A204.1 (cell line): ENCODE results near the gene NADK.

Experiments
- FAIRE-seq: peaks from 2 replicates; lab custom pipeline; 2012; peaks lifted over from hg19 to GRCh38; lab: Jason Lieb, UNC

Gene NADK, protein sequence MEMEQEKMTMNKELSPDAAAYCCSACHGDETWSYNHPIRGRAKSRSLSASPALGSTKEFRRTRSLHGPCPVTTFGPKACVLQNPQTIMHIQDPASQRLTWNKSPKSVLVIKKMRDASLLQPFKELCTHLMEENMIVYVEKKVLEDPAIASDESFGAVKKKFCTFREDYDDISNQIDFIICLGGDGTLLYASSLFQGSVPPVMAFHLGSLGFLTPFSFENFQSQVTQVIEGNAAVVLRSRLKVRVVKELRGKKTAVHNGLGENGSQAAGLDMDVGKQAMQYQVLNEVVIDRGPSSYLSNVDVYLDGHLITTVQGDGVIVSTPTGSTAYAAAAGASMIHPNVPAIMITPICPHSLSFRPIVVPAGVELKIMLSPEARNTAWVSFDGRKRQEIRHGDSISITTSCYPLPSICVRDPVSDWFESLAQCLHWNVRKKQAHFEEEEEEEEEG

DNA sequence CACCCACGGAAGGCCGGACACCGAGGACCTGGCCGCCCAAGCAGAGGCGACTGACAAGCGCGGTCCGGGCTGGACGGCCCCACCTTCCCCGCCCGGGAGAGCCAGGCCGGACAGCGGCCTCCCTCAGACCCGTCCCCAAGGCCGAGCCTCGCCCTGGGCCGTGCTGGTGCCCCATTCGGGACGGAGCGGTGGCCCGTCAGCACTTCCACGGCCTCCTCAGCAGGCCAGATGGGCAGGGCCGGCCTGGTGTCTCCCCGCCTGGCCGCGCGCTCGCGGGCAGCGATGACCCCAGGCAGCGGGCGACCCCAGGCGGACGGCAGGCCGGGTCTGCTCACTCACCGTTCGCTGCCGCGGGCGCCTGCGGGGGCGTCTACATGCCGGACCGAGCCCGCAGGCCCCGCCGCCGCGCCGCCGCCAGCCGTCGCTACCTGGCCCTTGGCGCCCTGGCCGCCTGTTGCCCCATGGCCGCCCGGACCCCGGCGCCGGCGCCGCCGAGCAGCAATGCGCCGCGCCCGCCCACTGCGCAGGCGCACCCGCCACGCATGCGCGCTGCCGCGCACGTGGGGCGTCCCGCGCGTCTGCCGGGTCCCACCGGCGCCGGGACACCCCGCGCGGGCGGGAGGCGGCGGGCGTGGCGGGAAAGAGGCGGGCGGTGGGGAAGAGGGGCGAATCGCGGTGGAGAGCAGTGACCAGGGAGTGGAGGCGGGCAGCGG, at the start of gene NADK:
Gene NADK (minus strand): TSS at position 521 of the 713 bp plus-strand sequence. CDS start 13,064 bp downstream, outside the sequence.
- FAIRE-seq, result no peak

DNA sequence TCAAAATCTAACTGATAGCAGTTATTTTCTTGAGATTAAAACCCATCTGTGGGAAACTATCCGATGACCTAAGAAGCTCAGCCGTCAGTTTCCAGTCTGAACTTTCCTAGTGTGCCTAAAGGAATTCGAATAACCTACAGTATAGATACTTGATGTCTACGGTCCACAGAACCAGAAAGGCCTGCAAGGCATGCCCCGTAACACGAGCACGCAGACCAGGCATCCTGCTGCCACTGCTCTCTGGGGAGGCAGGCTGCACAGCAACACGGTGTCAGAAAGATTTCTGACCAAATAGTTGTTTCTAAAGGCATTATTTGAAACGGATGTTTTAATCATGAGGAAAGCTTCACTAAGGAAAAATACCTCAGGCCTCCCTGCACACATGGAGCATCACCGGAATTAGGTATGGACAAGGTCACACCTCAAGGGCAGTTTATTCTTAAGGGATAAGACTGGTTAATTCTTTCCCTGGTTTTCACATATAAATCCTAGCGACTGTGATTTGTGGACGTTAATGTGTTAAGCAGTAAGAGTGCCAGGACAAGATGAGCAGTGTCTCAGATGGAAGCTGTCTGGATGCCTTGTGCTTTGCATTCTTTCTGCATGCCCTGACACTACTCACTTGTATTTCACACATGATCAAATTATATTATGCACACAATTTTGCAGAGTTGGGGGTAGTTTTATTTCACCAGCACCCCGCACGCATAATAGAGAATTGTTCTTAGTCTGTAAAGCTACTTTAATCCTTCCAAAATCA, 49.0 kb upstream of the NADK start:
- no peak for FAIRE-seq

DNA sequence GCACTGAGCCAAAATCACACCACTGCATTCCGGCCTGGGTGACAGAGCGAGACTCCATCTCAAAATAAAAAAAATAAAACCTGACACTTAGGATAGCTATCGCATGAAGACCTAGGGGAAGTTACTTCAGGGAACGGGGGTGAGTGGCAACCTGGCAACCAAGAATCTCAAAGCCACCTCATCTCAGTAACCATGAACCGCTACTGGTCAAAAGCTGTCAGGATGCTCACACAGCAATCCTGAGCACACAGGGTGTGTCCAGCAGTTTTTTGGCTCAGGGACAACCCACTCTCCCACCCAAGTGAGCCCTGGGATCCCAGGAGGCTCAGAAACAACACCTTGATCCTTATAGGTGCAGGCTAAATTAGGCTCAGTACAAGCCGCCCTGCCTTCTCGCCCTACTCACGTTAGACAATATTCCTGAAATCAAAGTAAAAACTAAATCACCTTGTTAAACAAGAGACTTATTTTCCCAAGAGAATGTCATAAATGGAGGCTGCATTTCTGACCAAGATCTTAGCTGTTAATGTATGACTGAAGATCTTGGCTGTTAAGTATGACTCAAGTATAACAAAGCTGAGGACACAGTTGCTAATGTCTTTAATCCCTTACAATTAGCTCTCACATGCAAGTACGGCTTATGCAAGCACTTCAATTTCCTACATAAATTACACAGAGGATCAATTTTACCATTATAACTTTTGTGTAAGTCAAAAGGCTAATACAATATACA, 48.3 kb upstream of the NADK start:
- FAIRE-seq, result no peak

DNA sequence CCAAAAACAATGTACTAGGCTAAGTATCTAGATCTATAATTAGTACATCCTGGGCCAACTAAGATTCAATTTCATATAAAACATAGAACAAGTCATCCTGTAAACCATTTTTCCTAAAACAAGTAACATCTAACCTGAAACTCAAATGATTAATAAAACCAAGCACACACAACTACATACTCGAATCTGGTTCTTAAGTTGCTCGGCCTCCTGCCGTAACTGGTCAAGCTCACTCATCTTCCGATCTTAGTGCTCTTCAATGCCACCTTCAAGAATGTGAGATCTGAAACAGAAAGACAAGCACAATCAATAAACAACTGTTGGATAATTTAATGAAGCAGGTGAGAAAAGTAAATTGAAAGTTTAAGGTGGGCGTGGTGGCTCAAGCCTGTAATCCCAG, 46.9 kb upstream of the NADK start:
- FAIRE-seq, result no peak

DNA sequence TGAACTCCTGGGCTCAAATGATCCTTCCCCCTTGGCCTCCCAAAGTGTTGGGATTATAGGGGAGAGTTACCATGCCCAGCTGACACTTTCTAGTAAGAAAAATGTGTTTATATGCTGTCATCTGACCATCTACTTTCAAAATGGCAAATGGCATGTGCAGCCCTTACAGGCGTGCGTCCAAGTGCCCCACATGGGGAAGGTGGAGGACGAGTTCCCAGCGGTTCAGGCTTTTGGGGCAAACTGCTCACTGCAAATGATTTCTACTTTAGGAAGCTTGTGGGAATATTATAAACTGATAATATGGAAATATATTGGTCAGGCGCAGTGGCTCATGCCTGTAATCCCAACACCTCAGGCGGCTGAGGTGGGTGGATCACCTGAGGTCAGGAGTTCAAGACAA, 41.5 kb upstream of the NADK start:
- FAIRE-seq, result no peak

DNA sequence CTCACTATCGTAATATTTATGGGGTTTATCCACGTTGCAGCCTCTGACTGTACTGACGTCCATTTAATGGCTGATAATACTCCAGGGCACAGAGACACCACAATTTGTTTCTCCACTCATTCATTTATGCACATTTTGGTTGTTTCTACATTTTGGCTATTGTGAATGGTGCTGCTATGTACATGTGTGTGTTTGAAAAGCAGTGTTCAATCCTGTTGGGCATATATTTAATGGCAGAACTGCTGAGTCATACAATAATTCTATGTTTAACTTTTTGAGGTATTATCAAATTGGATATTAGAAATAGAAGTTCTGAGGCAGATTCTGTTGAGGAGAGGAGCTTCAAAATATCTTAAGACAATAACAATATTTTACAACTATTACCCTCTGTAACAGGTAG, 39.0 kb upstream of the NADK start:
- FAIRE-seq, result no peak

DNA sequence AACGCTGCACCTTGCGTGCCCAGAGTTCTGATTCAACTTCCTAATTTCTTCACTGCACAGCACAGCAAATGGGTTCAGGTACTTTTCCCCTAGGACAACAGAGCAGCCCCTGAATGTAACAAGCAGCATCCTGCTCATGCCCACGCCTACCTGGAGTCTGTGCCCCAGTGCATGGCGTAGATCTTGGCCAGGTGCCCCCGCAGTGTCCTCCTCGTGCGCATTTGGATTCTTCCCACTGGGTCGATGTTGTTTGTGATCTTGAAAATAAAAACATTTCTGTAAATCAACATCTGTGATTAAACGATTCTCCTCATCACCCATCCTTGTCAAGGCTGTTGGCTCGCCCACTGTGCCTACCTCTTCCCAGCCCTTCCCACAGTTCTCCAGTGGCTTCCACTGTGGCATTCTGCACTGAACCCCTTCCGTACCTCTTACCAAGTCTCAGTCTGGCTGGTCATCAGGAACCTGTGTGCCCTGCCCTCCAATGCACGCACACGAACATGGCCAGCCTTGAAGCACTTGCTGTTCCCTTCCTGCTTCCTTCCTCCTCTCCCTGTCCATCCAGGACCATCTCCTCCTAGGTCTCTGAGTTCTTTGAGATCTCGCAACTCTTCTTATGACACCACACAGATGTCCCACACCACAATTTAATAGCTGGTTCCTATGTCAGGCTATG, 37.5 kb upstream of the NADK start:
- FAIRE-seq, result no peak

DNA sequence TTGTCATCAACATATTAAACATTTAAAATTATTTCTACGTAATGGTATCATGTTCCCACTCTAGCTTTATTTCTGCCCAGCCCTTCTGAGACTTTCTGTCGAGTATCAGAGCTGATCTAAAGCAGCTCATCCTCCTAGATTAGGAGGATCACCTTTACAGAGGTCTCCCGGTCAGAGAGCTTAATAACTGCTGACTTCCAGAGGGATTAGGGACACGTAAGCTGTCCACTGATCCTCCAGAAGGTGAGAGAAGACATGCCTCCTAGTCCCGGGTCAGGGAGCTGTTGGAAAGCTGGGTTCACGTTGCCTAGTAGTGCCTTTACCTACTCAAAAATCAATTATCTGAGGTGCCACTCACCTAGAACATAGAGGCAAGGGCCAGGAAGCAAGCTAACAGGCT, 31.2 kb upstream of the NADK start:
- no peak for FAIRE-seq

DNA sequence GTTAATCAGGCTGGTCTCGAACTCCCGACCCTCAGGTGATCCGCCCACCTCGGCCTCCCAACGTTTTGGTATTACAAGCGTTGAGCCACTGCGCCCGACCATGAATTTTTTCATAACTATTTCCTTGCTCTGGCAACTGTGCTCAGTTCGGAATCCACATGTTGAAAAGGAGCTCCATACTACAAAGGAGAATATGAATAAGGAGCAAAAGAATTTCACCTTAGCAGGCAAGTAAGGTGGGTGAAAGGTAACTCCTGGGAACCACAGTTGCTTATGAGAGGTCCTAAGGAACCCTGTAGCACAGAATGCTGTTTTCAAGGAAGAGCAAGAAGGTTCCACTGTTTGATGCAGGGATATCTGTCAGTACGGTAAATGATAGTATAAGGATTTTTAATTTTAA, 29.9 kb upstream of the NADK start:
- no peak for FAIRE-seq

DNA sequence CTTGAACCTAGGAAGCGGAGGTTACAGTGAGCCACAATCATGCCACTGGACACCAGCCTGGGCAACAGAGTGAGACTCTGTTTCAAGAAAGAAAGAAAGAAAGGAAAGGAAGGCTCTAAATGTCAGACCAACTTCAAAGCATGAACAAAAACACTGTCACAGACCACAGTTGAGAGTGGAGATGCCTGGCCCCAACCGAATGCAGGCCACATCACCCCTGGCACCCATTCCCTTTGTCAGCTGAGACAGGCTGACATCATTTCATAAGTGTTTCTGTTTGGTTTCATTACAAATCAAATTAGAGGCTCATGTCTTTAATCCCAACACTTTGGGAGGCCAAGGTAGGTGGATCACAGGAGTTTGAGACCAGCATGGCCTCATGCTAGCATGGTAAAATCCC, 28.6 kb upstream of the NADK start:
- FAIRE-seq, result no peak

DNA sequence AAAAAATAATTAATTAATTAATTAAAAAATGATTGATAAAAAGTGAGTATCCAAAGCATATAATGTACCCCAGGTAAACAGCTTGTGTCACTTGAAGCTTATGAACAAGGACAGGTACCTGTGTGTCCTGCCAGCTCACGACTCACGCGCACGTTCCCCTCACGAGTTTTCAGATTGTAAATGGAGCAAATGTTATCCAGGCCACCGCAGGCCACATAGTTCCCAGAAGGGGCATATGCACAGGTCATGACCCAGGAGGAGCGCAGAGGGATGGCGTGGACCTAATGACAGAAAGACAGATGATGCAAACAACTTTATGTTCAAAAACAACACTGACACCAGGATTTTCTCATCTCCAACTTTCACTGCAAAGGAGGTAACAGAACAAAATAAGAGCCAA, 26.0 kb upstream of the NADK start:
- no peak for FAIRE-seq

DNA sequence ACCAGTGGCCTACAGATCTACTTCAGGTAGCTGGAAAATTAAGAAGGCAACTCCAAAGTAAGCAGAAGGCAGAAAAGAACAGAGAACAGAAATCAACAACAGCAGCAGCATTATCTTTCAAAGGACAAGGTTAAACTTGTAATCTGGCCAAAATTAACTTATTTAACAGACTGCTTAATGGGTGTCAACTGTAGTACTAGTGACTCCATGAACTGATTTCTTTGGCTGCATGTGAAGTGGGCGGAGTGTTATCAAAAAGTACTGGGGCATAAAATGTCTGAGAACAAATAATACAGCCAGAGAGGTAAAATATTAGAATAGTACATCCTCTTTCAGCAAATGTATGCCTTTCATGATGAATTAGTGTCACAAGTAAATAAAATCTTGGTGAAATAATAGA, 24.6 kb upstream of the NADK start:
- FAIRE-seq, result no peak

DNA sequence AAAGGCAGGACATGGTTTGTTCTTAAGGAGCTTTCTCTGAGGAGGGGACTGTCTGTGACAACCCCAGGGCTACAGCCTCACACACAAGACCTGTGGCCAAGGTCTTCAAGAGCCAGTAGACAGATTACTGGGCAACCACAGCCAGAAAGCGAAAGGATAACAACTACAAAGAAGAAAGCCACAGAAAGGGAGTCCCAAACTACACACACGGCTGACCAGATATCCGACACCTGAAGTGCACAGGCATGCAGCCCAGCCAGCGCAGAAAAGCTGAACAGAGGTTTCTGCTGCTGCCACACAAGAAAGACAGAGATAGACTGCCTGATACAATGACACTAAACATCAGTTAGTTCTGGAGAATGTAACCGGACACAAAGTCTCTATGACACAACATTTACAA, 21.4 kb upstream of the NADK start:
- no peak for FAIRE-seq

DNA sequence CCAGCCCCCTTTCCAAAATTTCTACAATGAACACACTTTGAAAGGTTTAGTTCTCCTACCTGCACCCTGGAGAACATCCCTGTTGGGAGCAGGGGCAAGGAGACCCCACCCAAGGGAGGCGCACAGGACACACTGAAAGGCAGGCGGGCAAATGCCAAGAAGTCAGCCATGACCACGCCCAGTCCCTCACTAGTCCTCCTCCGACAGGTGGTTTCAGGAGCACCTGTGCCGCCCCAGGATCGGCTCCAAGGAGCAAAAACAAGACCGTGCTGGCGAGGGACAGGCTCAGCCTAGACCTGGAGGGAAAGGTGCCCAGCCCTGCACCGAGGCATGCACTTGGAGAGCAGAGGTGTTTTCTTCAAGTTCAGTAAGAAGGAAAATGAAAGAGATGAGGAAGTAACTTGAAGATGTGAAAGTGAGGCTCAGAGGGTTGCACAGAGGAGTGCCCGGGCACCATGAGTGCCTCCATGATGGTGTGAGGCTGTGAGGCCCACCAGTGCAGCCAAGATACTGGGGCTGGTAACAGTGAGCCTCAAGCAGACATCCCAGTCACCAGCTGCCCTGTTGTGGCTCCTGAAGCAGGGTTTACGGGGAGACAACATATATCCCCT, 19.6 kb upstream of the NADK start:
- FAIRE-seq, result no peak

DNA sequence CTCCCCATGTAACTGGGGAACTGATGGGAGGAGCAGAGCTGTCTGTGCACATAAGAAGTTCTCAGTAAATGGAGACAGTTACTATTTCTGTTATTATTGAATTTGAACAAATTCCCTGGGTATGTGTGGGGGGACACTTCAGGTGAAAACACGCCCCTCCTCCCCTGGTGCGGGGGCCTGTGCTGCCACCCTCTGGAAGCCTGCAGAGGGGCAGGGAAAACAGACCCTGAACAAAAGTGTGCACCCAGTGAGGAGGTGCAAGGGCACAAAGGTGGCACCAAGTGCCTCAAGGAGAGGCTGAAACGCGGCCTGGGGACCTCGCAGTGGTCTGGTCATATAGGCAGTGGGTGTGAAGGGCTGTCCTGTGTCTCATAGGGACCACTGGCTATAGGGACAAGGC, 18.2 kb upstream of the NADK start:
- FAIRE-seq, result no peak

DNA sequence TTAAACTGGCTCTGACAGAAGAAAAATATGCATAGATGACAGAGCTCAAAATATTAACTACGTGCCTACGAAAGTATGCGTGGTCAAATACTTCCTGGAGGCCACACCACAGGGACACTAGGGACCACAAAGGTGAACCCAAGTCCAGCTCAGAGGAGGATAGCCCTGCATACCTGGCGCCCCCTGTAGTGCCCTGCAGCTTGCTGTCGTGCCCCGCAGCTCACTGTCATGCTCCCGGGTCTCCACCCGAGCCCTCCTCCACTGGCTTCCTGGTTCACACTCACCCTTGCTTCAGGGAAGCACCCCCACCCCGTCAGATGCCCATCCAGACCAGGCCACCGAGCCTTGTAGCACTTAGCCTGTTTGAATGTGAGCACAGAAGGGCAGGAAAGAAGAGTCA, 16.7 kb upstream of the NADK start:
- no peak for FAIRE-seq

DNA sequence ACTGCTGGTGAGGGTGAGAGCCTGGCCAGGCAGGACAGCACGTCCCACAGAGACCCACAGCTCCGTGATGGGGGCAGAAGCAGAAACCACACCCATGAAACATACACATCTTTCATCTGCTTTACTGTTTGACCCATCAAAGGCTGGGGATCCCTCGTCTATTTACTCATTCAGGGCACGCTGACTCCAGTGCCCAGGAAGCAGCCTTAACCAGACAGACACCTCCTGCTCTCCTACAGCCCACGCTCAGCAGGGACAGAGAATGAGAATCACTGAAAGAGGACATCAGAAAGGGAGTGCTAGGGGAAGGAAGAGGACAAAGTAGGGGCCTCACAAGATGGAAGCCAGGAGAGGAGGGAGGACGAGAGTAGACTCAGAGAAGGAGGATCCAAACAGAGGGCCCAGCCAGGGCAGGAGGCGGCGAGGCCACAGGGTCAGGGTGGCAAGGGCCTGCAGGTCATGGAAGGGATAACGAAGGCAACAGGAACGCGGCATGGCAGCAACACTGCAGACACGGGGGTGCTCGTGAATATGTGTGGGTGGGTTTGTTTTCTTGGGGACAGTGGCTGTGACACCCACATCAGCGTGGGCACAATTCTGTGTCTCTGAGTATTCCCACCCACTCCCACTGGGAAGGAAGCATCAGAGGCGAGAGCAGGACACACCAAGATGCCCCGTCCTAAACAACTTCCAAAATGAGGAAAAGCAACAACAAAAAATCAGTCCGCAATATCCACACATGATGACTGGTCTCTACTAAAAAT, 15.4 kb upstream of the NADK start:
- FAIRE-seq, result no peak

DNA sequence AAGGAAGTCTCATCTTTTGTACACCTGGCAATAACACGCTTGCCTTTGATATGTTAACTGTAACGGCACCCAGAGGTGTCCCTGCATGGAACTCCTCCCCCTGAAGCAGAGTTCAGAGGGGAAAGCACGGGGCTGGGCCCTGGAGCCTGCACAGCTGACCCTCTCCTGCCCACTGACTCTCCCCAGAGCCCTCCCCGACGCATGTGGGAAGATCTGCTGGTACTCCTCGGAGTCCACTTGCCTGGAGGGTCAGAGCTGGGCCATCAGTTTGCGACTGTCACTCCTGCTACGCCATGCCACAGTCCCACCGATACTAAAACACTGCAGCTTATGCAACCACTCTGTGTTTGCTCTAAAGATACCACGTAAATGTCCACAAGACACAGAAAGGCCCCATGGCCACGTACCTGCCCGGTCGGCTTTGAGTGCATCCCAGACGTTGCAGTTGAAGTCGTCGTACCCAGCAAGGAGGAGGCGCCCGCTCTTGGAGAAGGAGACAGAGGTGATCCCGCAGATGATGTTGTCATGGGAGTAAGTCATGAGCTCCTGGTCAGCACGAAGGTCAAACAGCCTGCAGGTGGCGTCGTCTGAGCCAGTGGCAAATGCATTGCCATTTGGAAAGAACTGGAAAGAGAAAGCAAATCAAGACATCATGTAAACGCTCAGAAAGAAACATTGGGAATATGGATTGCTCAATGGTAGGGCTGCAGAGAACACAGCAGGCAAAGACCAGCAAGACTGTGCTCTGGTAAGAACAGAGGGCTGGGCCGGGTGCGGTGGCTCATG, 10.6 kb upstream of the NADK start:
- FAIRE-seq, result no peak

DNA sequence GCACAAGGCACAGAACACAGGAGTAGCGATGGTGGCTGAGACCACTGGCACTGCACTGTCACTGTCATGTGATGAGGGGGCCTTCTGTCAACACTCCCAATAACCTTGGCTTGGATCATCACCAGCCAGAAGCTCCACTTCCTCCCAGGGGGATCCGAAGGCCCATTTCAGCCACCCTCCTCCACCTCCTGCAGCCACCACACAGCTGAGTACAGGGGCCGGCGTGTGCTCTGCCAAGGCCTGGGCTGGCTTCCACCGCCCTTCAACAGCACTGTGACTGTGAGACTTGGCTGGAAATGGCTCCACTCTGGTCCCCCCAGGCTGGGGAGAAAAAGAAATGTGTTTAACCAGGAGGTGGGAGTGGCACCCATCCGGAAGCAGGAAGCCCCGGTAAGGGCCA, 9.9 kb upstream of the NADK start:
- no peak for FAIRE-seq
